Measurements from ENCODE around the gene TRIM44.

TRIM44 gene

GRCh38 chr11:35661534-35661933 lies 1.0 kb upstream of the TRIM44 start:
- TF ChIP-seq CTCF (IDR thresholded peaks at IDR 0.05; ENCODE audit: insufficient read depth, low read length, poor library complexity, severe bottlenecking) = no peak
- no peak for TF ChIP-seq EZH2phosphoT487 (conservative IDR thresholded peaks at IDR 0.05; ENCODE audit: low read length)
- H2AFZ ChIP-seq (ENCODE audit: low read depth, low read length, severe bottlenecking) = no peak overlapping the region
- no peaks in the 10 kb centered on the region for H3K9me2 ChIP-seq (replicated peaks; ENCODE audit: insufficient read depth, low read length)
- H3K27ac ChIP-seq (ENCODE audit: low read depth, low read length) = no peak overlapping the region
- H3K9ac ChIP-seq (ENCODE audit: low read length) = no peak overlapping the region
- H3K4me3 ChIP-seq (ENCODE audit: insufficient read depth, low read length, poor library complexity, severe bottlenecking) = no peak overlapping the region
- no peaks in the 10 kb centered on the region for H3K27me3 ChIP-seq (ENCODE audit: low read length)
- H3K79me2 ChIP-seq (ENCODE audit: insufficient read depth, low read length) = no peaks in the 10 kb centered on the region
- H4K20me1 ChIP-seq (ENCODE audit: low read depth, low read length) = no peaks in the 10 kb centered on the region
- no peak overlapping the region for H3K4me2 ChIP-seq (ENCODE audit: low read depth, low read length, poor library complexity, severe bottlenecking)
- no peaks in the 10 kb centered on the region for H3F3A ChIP-seq (ENCODE audit: insufficient read depth)
- no peaks in the 10 kb centered on the region for H3K9me3 ChIP-seq (ENCODE audit: insufficient read depth, low read length)
- no peaks in the 10 kb centered on the region for H3K36me3 ChIP-seq (ENCODE audit: low read length)

- H3K27me3 ChIP-seq (ENCODE audit: low read length) = no peaks in the 10 kb centered on the region
- peak overlapping the region; percentile 81 for H2AFZ ChIP-seq (ENCODE audit: low read depth, low read length, severe bottlenecking)
- H3K27ac ChIP-seq (ENCODE audit: low read depth, low read length) = no peak overlapping the region
- H3K36me3 ChIP-seq (ENCODE audit: low read length) = no peaks in the 10 kb centered on the region
- H3F3A ChIP-seq (ENCODE audit: insufficient read depth) = no peaks in the 10 kb centered on the region
- TF ChIP-seq CTCF (IDR thresholded peaks at IDR 0.05; ENCODE audit: insufficient read depth, low read length, poor library complexity, severe bottlenecking) = no peak
- TF ChIP-seq EZH2phosphoT487 (conservative IDR thresholded peaks at IDR 0.05; ENCODE audit: low read length) = no peak
- H3K9me3 ChIP-seq (ENCODE audit: insufficient read depth, low read length) = no peaks in the 10 kb centered on the region
- peak overlapping the region; percentile 42 for H3K4me3 ChIP-seq (ENCODE audit: insufficient read depth, low read length, poor library complexity, severe bottlenecking)
- peak overlapping the region; percentile 48 for H3K4me2 ChIP-seq (ENCODE audit: low read depth, low read length, poor library complexity, severe bottlenecking)
- H3K9me2 ChIP-seq (replicated peaks; ENCODE audit: insufficient read depth, low read length) = no peaks in the 10 kb centered on the region
- peak overlapping the region; percentile 29 for H3K9ac ChIP-seq (ENCODE audit: low read length)
- no peaks in the 10 kb centered on the region for H4K20me1 ChIP-seq (ENCODE audit: low read depth, low read length)
- no peaks in the 10 kb centered on the region for H3K79me2 ChIP-seq (ENCODE audit: insufficient read depth, low read length)
Measured at GRCh38 chr11:35662061-35662648, 420 bp upstream of the TRIM44 start.

- H3K36me3 ChIP-seq (ENCODE audit: low read length) = no peaks in the 10 kb centered on the region
- no peaks in the 10 kb centered on the region for H3F3A ChIP-seq (ENCODE audit: insufficient read depth)
- no peaks in the 10 kb centered on the region for H3K9me2 ChIP-seq (replicated peaks; ENCODE audit: insufficient read depth, low read length)
- H4K20me1 ChIP-seq (ENCODE audit: low read depth, low read length) = no peaks in the 10 kb centered on the region
- no peaks in the 10 kb centered on the region for H3K9me3 ChIP-seq (ENCODE audit: insufficient read depth, low read length)
- H3K27ac ChIP-seq (ENCODE audit: low read depth, low read length) = no peak overlapping the region
- TF ChIP-seq CTCF (IDR thresholded peaks at IDR 0.05; ENCODE audit: insufficient read depth, low read length, poor library complexity, severe bottlenecking) = no peak
- TF ChIP-seq EZH2phosphoT487 (conservative IDR thresholded peaks at IDR 0.05; ENCODE audit: low read length) = no peak
- H3K9ac ChIP-seq (ENCODE audit: low read length) = no peak overlapping the region
- H2AFZ ChIP-seq (ENCODE audit: low read depth, low read length, severe bottlenecking) = peak overlapping the region; percentile 81
- no peaks in the 10 kb centered on the region for H3K79me2 ChIP-seq (ENCODE audit: insufficient read depth, low read length)
- no peaks in the 10 kb centered on the region for H3K27me3 ChIP-seq (ENCODE audit: low read length)
- peak overlapping the region; percentile 42 for H3K4me3 ChIP-seq (ENCODE audit: insufficient read depth, low read length, poor library complexity, severe bottlenecking)
- H3K4me2 ChIP-seq (ENCODE audit: low read depth, low read length, poor library complexity, severe bottlenecking) = peak overlapping the region; percentile 48
Measured at GRCh38 chr11:35663408-35663702, 780 bp downstream of the TRIM44 start.

Data from SU-DHL-6 (cell line).